GM18520 (cell line): ENCODE results near the gene MGAT1.
"Not testable (repeated sequence)": the region's sequence is repeated elsewhere in the genome, so short reads cannot be mapped to it uniquely, and the experiment has no call there.

ENCODE experiments used
- ATAC-seq: cut with Tn5 transposase; IDR thresholded peaks from one replicate; pipeline ENCODE4 v1.9.1; 2021; ENCODE audit not compliant: unreplicated experiment

MGAT1 gene

GRCh38 chr5:180786531-180787398 is 15.8 kb downstream of the MGAT1 start:
- no peak for ATAC-seq

DNA sequence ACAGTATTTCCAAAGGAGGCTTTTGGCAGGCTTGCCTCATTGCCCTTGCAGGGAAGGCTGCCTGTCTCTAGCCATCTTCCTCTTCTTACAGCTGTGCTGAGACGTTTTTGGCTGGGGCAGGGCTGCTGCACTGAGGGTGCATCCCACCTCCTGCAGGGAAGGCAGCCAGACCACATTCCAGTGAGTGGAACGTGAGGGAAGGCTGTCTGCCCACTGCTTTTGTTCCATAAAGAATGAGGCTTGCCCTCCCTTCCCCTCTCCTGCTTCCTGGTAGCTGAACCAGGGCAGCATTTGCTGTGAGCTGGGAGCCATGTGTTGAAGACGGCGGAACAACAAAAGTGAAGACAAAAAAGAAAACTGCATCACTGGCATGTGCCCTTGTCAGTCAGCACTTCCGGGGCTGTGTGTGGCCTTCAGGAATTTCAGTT is 16.8 kb downstream of the MGAT1 start:
- ATAC-seq, result no peak

- ATAC-seq, result no peak
Measured at GRCh38 chr5:180785121-180785781, 17.4 kb downstream of the MGAT1 start.

DNA sequence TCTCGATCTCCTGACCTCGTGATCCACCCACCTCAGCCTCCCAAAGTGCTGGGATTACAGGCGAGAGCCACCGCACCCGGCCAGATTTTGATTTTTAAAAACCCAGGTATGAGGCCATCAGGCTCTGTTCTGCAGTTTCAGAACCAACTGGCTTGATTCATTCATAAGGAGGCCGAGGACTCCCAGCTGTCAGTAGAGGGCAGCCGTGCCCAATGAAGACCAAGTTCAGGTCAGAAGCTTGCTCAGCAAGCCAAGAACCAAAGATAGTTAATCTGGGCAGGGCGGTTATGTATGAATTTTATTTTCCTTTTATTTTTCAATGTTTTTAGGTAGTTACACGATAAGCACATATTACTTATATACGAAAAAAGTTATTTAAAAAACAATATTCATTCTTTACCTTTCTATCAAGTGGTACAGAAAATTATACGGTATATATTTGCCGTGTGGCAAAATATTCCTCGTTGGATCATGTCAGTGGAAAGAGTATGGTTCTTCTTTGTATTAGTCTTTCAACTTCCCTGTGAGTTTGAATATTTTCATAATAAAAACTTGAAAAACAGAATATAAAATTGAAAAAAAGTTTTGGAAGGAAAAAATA is 18.0 kb downstream of the MGAT1 start:
- ATAC-seq, result no peak

- ATAC-seq, result no peak
Measured at GRCh38 chr5:180783340-180784052, 19.1 kb downstream of the MGAT1 start.

GRCh38 chr5:180782748-180783147 is 19.9 kb downstream of the MGAT1 start:
- no peak for ATAC-seq

GRCh38 chr5:180781900-180782326 is 20.7 kb downstream of the MGAT1 start:
- not testable (repeated sequence) for ATAC-seq

DNA sequence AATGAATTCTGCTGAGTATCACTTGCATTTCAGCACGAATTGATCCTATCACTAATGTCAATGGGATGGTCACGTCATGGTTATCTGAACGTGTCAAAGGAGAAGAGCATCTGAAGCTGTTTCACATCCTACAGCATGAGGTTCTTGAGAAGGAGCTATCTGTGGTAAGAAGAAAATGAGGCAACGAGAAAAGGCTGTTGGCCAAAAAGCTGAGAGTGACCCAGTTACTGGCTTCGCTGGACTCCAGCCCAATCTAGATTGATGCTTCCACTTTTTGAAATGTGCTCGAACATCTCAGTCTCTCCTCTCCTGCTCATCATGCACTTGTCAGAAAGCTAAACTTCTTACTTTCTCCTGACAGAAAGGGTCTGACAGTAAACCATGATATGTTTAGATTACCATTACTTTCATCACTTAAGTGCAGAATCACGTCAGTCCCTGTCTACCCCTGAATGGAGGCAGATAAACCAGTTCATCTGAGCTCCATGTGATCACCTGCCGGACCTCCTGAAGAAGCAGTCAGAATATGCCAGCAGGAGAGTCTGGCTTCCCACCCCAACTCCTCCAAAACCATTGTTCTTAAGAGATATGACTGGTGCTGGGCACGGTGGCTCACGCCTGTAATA is 22.5 kb downstream of the MGAT1 start:
- ATAC-seq, result no peak

DNA sequence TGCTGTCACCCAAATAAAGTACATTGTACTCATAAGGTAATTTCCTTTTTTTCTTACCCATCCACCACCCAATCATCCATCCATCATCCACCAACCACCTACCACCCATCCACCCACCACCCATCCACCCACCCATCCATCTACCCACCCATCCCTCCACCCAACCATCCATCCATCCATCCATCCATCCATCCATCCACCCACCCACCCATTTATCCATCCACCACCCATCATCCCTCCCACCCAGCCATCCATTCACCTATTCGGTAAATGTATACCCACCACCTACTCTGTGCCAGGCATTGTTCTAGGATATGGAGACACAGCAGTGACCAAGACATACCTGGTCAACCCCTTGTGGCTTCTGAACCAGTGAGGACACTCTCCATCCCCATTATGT is 25.1 kb downstream of the MGAT1 start:
- no peak for ATAC-seq

DNA sequence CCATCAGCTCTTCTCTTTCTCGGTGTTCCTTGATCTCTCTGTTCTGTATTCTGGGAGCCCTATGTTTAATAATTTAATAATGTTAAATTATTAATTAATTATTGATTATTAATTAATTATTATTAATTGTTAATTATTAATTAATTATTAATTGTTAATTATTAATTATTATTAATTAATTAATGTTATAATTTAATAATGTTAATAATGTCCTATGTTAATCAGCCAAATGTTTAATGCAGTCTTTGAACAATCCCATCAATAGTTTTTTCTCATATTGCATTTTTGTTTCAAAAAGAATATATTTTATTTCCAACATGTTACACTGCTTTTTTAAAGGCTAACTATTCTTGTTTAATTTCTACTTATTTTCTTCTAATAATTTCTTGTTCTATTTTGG is 26.2 kb downstream of the MGAT1 start:
- ATAC-seq, result no peak

- no peak for ATAC-seq
Measured at GRCh38 chr5:180775624-180776023, 27.0 kb downstream of the MGAT1 start.

DNA sequence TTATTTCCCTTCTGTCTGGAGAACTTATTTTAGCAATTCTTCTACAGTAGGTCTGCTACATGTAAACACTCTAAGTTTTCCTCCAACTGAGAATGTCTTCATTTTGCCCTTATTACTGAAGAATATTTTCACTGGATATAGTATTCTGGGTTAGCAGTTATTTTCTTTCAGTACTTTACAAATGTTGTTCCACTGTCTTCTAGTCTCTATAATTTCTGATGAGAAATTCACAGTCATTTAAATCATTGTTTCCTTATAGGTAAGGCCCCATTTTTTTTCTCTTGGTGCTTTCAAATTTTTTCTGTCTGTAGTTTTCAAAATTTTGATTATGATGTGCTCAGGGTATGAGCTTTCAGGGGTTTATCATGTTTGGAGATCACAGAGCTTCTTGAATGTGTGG is 30.8 kb downstream of the MGAT1 start:
- ATAC-seq, result no peak

DNA sequence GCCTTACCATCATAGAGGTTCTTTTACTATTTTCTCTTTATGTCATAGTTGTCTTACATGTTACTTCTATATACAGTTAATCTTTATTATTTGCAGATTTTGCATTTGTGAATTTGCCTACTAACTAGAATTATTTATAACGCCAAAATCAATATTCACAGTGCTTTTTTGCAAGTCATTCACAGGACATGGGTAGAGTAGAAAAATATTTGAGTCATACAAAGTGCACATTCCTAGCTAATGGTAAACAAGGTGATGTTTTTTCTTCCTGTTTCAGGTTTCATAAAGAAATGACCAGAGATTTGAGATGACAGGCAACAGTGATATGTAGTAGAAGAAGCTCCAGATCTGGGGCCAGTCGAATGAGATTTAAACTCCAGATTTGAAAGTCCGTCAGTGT is 32.8 kb downstream of the MGAT1 start:
- ATAC-seq, result no peak

DNA sequence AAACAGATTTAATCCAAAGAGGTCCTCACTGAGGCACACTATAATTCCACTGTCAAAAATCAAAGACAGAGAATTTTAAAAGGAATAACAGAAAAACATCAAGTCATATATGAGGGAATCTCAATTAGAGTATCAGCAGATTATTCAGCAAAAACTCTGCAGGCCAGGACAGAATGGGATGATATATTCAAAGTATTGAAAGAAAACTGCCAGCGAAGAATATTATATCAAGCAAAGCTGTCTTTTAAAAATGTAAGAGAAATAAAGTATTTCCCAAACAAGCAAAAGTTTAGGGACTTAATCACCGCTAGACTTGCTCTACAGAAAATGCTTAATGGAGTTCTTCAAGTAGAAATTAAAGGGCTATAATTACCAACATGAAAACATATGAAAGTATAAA is 47.0 kb downstream of the MGAT1 start:
- no peak for ATAC-seq

GRCh38 chr5:180744253-180744652 is 58.4 kb downstream of the MGAT1 start:
- no peak for ATAC-seq

DNA sequence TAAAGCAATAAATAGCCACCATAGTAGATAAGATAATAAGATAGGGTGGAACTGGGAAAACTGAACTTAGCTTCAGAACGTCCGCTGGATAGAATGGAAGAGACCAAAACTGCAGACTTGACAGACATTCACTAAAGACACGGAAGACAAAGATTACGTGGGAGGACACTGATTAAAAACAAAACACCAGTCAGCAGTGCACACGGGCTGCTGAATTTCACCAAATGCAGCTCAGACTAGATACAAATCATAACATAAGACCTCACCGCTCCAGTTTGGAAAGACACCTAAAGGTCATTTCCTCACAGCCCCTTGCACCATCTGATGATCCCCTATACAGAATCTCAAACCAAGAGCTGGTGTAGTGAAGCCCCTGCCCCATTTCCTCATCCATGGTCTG is 59.9 kb downstream of the MGAT1 start:
- no peak for ATAC-seq

- not testable (repeated sequence) for ATAC-seq
Measured at GRCh38 chr5:180740953-180741352, 61.7 kb downstream of the MGAT1 start.

- ATAC-seq, result no peak
Measured at GRCh38 chr5:180739958-180740357, 62.6 kb downstream of the MGAT1 start, which contains the start of gene OR2Y1. Gene OR2Y1, minus strand, starts transcription at chr5:180740058. Its CDS starts 0 bp downstream, at chr5:180740058.

- ATAC-seq, result no peak
Measured at GRCh38 chr5:180739271-180739670, 63.3 kb downstream of the MGAT1 start.

GRCh38 chr5:180736536-180736935 is 66.1 kb downstream of the MGAT1 start:
- ATAC-seq, result no peak
